H9 (cell line): ENCODE measurements around the gene TCEAL3. TPM values are rescaled to one million over a fixed set of nuclear protein-coding genes. Genes with fewer than 3 reads are reported as not detected.

Experiments used
- DNase-seq: peaks from one replicate; pipeline ENCODE4 v3.0.0-alpha.2; 2017
- H2AFZ ChIP-seq: one replicate; pipeline ENCODE4 v1.6.1; 2013; ENCODE audit warnings: mild to moderate bottlenecking, low read length, control low read depth, moderate library complexity
- H2AK5ac ChIP-seq: 2 replicates; pipeline ENCODE4 v1.6.1; 2013; ENCODE audit warnings: low read length, control low read depth, mixed read lengths; ENCODE audit not compliant: insufficient read length
- H2BK120ac ChIP-seq: one replicate; pipeline ENCODE4 v1.6.1; 2013; ENCODE audit warnings: low read depth, mild to moderate bottlenecking, low read length, control low read depth, inconsistent platforms; ENCODE audit not compliant: poor library complexity, severe bottlenecking
- H2BK12ac ChIP-seq: 2 replicates; pipeline ENCODE4 v1.6.1; 2013; ENCODE audit warnings: low read length, control low read depth, mixed read lengths, low read depth; ENCODE audit not compliant: insufficient read length
- H2BK15ac ChIP-seq: 2 replicates; pipeline ENCODE4 v1.6.1; 2013; ENCODE audit warnings: low read depth, low read length, control low read depth
- H2BK20ac ChIP-seq: one replicate; pipeline ENCODE4 v1.6.1; 2013; ENCODE audit warnings: low read depth, mild to moderate bottlenecking, low read length, control low read depth, inconsistent platforms; ENCODE audit not compliant: poor library complexity, severe bottlenecking
- H2BK5ac ChIP-seq: 2 replicates; pipeline ENCODE4 v1.6.1; 2013; ENCODE audit warnings: low read length, control low read depth, mixed read lengths; ENCODE audit not compliant: insufficient read length
- H3K14ac ChIP-seq: 2 replicates; pipeline ENCODE4 v1.6.1; 2013; ENCODE audit warnings: low read length, control low read depth; ENCODE audit not compliant: insufficient read depth
- H3K18ac ChIP-seq: 2 replicates; pipeline ENCODE4 v1.6.1; 2013; ENCODE audit warnings: low read depth, mild to moderate bottlenecking, mixed read lengths, low read length, control low read depth; ENCODE audit not compliant: insufficient read length
- H3K23ac ChIP-seq: 2 replicates; pipeline ENCODE4 v1.6.1; 2013; ENCODE audit warnings: low read length, control low read depth, mixed read lengths, low read depth; ENCODE audit not compliant: insufficient read length
- H3K23me2 ChIP-seq: 2 replicates; pipeline ENCODE4 v1.6.1; 2013; ENCODE audit warnings: low read depth, mild to moderate bottlenecking, mixed read lengths, low read length, control low read depth; ENCODE audit not compliant: insufficient read length, poor library complexity, severe bottlenecking
- H3K27ac ChIP-seq: 2 replicates; pipeline ENCODE4 v1.5.1; 2013; ENCODE audit warnings: low read length, control low read depth, mixed read lengths, low read depth; ENCODE audit not compliant: insufficient read length
- H3K27me3 ChIP-seq: 2 replicates; pipeline ENCODE4 v1.6.1; 2013; ENCODE audit warnings: low read length, control low read depth, inconsistent platforms; ENCODE audit not compliant: insufficient read depth
- H3K4ac ChIP-seq: 2 replicates; pipeline ENCODE4 v1.6.1; 2013; ENCODE audit warnings: low read depth, mild to moderate bottlenecking, control low read depth, inconsistent platforms, low read length, moderate library complexity
- H3K4me1 ChIP-seq: 2 replicates; pipeline ENCODE4 v1.6.1; 2013; ENCODE audit warnings: low read length, control low read depth, inconsistent platforms; ENCODE audit not compliant: insufficient read depth
- H3K4me2 ChIP-seq: 2 replicates; pipeline ENCODE4 v1.6.1; 2013; ENCODE audit warnings: low read length, control low read depth, mixed read lengths; ENCODE audit not compliant: insufficient read length, insufficient read depth
- H3K56ac ChIP-seq: 2 replicates; pipeline ENCODE4 v1.6.1; 2013; ENCODE audit warnings: low read depth, mild to moderate bottlenecking, mixed read lengths, low read length, control low read depth; ENCODE audit not compliant: insufficient read length
- H3K79me1 ChIP-seq: 2 replicates; pipeline ENCODE4 v1.6.1; 2013; ENCODE audit warnings: low read depth, mild to moderate bottlenecking, moderate library complexity, low read length, control low read depth, inconsistent platforms; ENCODE audit not compliant: insufficient read depth, poor library complexity, severe bottlenecking
- H3K79me2 ChIP-seq: 2 replicates; pipeline ENCODE4 v1.6.1; 2013; ENCODE audit warnings: low read length, control low read depth, inconsistent platforms; ENCODE audit not compliant: insufficient read depth
- H3K9ac ChIP-seq: 2 replicates; pipeline ENCODE4 v1.6.1; 2013; ENCODE audit warnings: low read length, control low read depth, mixed read lengths; ENCODE audit not compliant: insufficient read length; ENCODE audit errors: extremely low read depth
- H3K9me3 ChIP-seq: one replicate; pipeline ENCODE4 v1.6.1; 2013; ENCODE audit warnings: low read depth, low read length, inconsistent platforms; ENCODE audit not compliant: control insufficient read depth
- H3T11ph ChIP-seq: one replicate; pipeline ENCODE4 v1.6.1; 2013; ENCODE audit warnings: mild to moderate bottlenecking, low read length, control low read depth, inconsistent platforms
- H4K20me1 ChIP-seq: one replicate; pipeline ENCODE4 v1.6.1; 2013; ENCODE audit not compliant: control insufficient read depth, insufficient read length, insufficient read depth
- H4K5ac ChIP-seq: 2 replicates; pipeline ENCODE4 v1.6.1; 2013; ENCODE audit warnings: low read depth, mild to moderate bottlenecking, mixed read lengths, low read length, control low read depth; ENCODE audit not compliant: insufficient read length
- H4K8ac ChIP-seq: replicated peaks from 2 replicates; pipeline ENCODE4 v1.6.1; 2013; ENCODE audit warnings: low read length, control low read depth, mixed read lengths, low read depth; ENCODE audit not compliant: insufficient read length
- H4K91ac ChIP-seq: 2 replicates; pipeline ENCODE4 v1.6.1; 2013; ENCODE audit warnings: low read depth, mild to moderate bottlenecking, moderate library complexity, mixed read lengths, low read length, control low read depth; ENCODE audit not compliant: insufficient read length
- H3K27ac Mint-ChIP-seq, 3 experiments: 2 replicates in 2 of 3; 3 replicates in 1 of 3; pipeline ENCODE4 v1.8.0; 2020 to 2021; ENCODE audit warnings: mixed read lengths in 3 of 3, mild to moderate bottlenecking in 1 of 3, moderate library complexity in 1 of 3
- H3K27me3 Mint-ChIP-seq: 2 replicates; pipeline ENCODE4 v1.8.0; 2021; ENCODE audit warnings: low read depth, mild to moderate bottlenecking, moderate library complexity, mixed read lengths
- H3K36me3 Mint-ChIP-seq, 3 experiments: 2 replicates in 2 of 3; 3 replicates in 1 of 3; pipeline ENCODE4 v1.8.0; 2020 to 2021; ENCODE audit warnings: low read depth in 3 of 3, mixed read lengths in 3 of 3; ENCODE audit not compliant: insufficient read depth in 1 of 3
- H3K4me1 Mint-ChIP-seq, 2 experiments: 2 replicates each; pipeline ENCODE4 v1.8.0; 2020; ENCODE audit warnings: mixed read lengths in 2 of 2
- H3K4me3 Mint-ChIP-seq, 2 experiments: 2 replicates in 1 of 2; 3 replicates in 1 of 2; pipeline ENCODE4 v1.8.0; 2020 to 2021; ENCODE audit warnings: mild to moderate bottlenecking in 2 of 2, mixed read lengths in 2 of 2, moderate library complexity in 1 of 2
- H3K9me3 Mint-ChIP-seq, 2 experiments: 2 replicates in 1 of 2; 3 replicates in 1 of 2; pipeline ENCODE4 v1.8.0; 2020; ENCODE audit warnings: mild to moderate bottlenecking in 2 of 2, mixed read lengths in 2 of 2, moderate library complexity in 1 of 2
- CTCF ChIP-seq: fragments of 200-600 bp; sonication (generic); conservative IDR thresholded peaks from 3 replicates; pipeline ENCODE4 v1.8.0; 2021; ENCODE audit warnings: antibody characterized with exemption, mild to moderate bottlenecking
- WGBS: extraction: QIAGEN DNeasy Blood & Tissue Kit; methylation state at CpG from one replicate; pipeline ENCODE4 v1.1.7; 2013; ENCODE audit warnings: missing lambda C conversion rate, low lambda C conversion rate, mixed read lengths; ENCODE audit not compliant: insufficient read length; ENCODE audit errors: extremely low coverage; 5-methylcytosine and 5-hydroxymethylcytosine counted together
- total RNA-seq: library from RNA; stranded (reverse); gene quantifications from 2 replicates; pipeline ENCODE4 v1.2.1, GENCODE V29; 2021

The TCEAL3 gene
- total RNA-seq, 1 experiment from 2014 or later, result 11.1 TPM

GRCh38 chrX:103571726-103572125 is 36.0 kb upstream of the TCEAL3 start:
- Histone ChIP-seq H2BK15ac (no peak overlapping the region), H3T11ph (no peak overlapping the region), H2BK120ac (no peak overlapping the region), H3K79me2 (no peaks in the 10 kb centered on the region), H3K9me3 (no peaks in the 10 kb centered on the region), H3K4ac (no peak overlapping the region), H2BK12ac (no peak overlapping the region), H4K5ac (no peak overlapping the region), H3K23me2 (no peaks in the 10 kb centered on the region), H3K23ac (no peak overlapping the region), H3K79me1 (no peaks in the 10 kb centered on the region), H3K4me2 (no peak overlapping the region), H3K14ac (no peak overlapping the region), H3K18ac (no peak overlapping the region), H3K27ac (no peak overlapping the region), H3K9ac (no peak overlapping the region), H2AK5ac (no peak overlapping the region), H2BK5ac (no peak overlapping the region), H4K20me1 (no peaks in the 10 kb centered on the region), H4K8ac (no peak overlapping the region), H3K27me3 (no peaks in the 10 kb centered on the region), H3K4me1 (no peaks in the 10 kb centered on the region), H2AFZ (no peak overlapping the region), H4K91ac (no peak overlapping the region), H2BK20ac (no peak overlapping the region), H3K56ac (no peak overlapping the region)
- no peaks in the 10 kb centered on the region; the same call in 1 of the 2 replicates for H3K27me3 Mint-ChIP-seq
- H3K27ac Mint-ChIP-seq, result no peak overlapping the region
- H3K9me3 Mint-ChIP-seq, result peaks cover 0 to 11% of the 10 kb centered on the region in 2 experiments; a peak in 2 of 5 replicates
- no peak for DNase-seq
- H3K36me3 Mint-ChIP-seq, result no peaks in the 10 kb centered on the region
- WGBS, result no CpG with 5 or more reads among the region's 4 CpGs
- no peak for TF ChIP-seq CTCF
- H3K4me1 Mint-ChIP-seq, result no peaks in the 10 kb centered on the region
- H3K4me3 Mint-ChIP-seq, result no peak overlapping the region
